KMS-11 (cell line): ENCODE measurements around the gene SAMD15.

ENCODE experiments used
- H2AFZ ChIP-seq: fragments of 200-600 bp; sonication (generic); 2 replicates; pipeline ENCODE4 v1.6.1; 2016; ENCODE audit warnings: antibody characterized with exemption, mixed run types, low read depth
- H3K27ac ChIP-seq: fragments of 200-600 bp; sonication (generic); 2 replicates; pipeline ENCODE4 v1.6.1; 2016; ENCODE audit warnings: mild to moderate bottlenecking, mixed run types
- H3K27me3 ChIP-seq: fragments of 200-600 bp; sonication (generic); 2 replicates; pipeline ENCODE4 v1.6.1; 2017; ENCODE audit warnings: mild to moderate bottlenecking, low read depth, mixed run types, moderate library complexity; ENCODE audit not compliant: insufficient read depth
- H3K36me3 ChIP-seq: fragments of 200-600 bp; sonication (generic); 2 replicates; pipeline ENCODE4 v1.6.1; 2017; ENCODE audit warnings: mild to moderate bottlenecking, mixed run types; ENCODE audit not compliant: insufficient read depth
- H3K4me1 ChIP-seq: fragments of 200-600 bp; sonication (generic); 2 replicates; pipeline ENCODE4 v1.6.1; 2016; ENCODE audit warnings: mild to moderate bottlenecking, low read depth, mixed run types; ENCODE audit not compliant: poor library complexity, severe bottlenecking
- H3K4me2 ChIP-seq: fragments of 200-600 bp; sonication (generic); 2 replicates; pipeline ENCODE4 v1.7.0; 2016; ENCODE audit warnings: mild to moderate bottlenecking, mixed run types
- H3K4me3 ChIP-seq: fragments of 200-600 bp; sonication (generic); IDR thresholded peaks from 2 replicates; pipeline ENCODE4 v1.6.1; 2017; ENCODE audit warnings: low read depth, low read length, mixed read lengths; ENCODE audit not compliant: insufficient read depth
- H3K79me2 ChIP-seq: fragments of 200-600 bp; sonication (generic); 2 replicates; pipeline ENCODE4 v1.6.1; 2016; ENCODE audit warnings: low read depth, mixed run types; ENCODE audit not compliant: insufficient read depth
- H3K9ac ChIP-seq: fragments of 200-600 bp; sonication (generic); 2 replicates; pipeline ENCODE4 v1.6.1; 2016; ENCODE audit warnings: mild to moderate bottlenecking, mixed run types
- H4K20me1 ChIP-seq: fragments of 200-600 bp; sonication (generic); 2 replicates; pipeline ENCODE4 v1.6.1; 2016; ENCODE audit warnings: mild to moderate bottlenecking, mixed run types; ENCODE audit not compliant: insufficient read depth
- CTCF ChIP-seq: fragments of 200-600 bp; sonication (generic); conservative IDR thresholded peaks from 2 replicates; pipeline ENCODE4 v1.6.1; 2017; ENCODE audit warnings: low read depth, mild to moderate bottlenecking, antibody characterized with exemption, low read length, moderate library complexity, mixed read lengths

The SAMD15 gene

GRCh38 chr14:77375973-77376770, 1.0 kb upstream of the SAMD15 start:
- no peaks in the 10 kb centered on the region for H3K36me3 ChIP-seq
- TF ChIP-seq CTCF = no peak
- peaks cover 12% of the 10 kb centered on the region for H3K4me1 ChIP-seq
- H3K9ac ChIP-seq = peak overlapping the region; percentile 73
- H3K27ac ChIP-seq = peak overlapping the region; percentile 58
- H3K4me3 ChIP-seq = no peak overlapping the region
- H4K20me1 ChIP-seq = no peaks in the 10 kb centered on the region
- peak overlapping the region; percentile 66 for H3K4me2 ChIP-seq
- H3K27me3 ChIP-seq = no peaks in the 10 kb centered on the region
- no peaks in the 10 kb centered on the region for H3K79me2 ChIP-seq
- peak overlapping the region; percentile 94 for H2AFZ ChIP-seq

GRCh38 chr14:77377502-77377844, 294 bp downstream of the SAMD15 start:
- H2AFZ ChIP-seq = peak overlapping the region; percentile 94
- H3K27me3 ChIP-seq = no peaks in the 10 kb centered on the region
- no peak overlapping the region; the same call in 1 of the 2 replicates for H3K9ac ChIP-seq
- H3K4me1 ChIP-seq = peaks cover 12% of the 10 kb centered on the region
- peak overlapping the region; percentile 58 for H3K27ac ChIP-seq
- H3K79me2 ChIP-seq = no peaks in the 10 kb centered on the region
- TF ChIP-seq CTCF = no peak
- peak overlapping the region; percentile 78 for H3K4me2 ChIP-seq
- H4K20me1 ChIP-seq = no peaks in the 10 kb centered on the region
- H3K36me3 ChIP-seq = no peaks in the 10 kb centered on the region
- H3K4me3 ChIP-seq = no peak overlapping the region

GRCh38 chr14:77378701-77379100, 1.5 kb downstream of the SAMD15 start:
- Histone ChIP-seq H3K4me3 (no peak overlapping the region), H3K9ac (no peak overlapping the region), H3K4me2 (no peak overlapping the region), H3K27ac (no peak overlapping the region), H4K20me1 (no peaks in the 10 kb centered on the region), H3K4me1 (peaks cover 12% of the 10 kb centered on the region), H3K36me3 (no peaks in the 10 kb centered on the region), H2AFZ (no peak overlapping the region), H3K79me2 (no peaks in the 10 kb centered on the region), H3K27me3 (no peaks in the 10 kb centered on the region)
- TF ChIP-seq CTCF = no peak

- H3K9ac ChIP-seq = no peak overlapping the region
- H3K4me1 ChIP-seq = no peaks in the 10 kb centered on the region
- TF ChIP-seq CTCF = no peak
- no peaks in the 10 kb centered on the region for H4K20me1 ChIP-seq
- H2AFZ ChIP-seq = no peak overlapping the region
- H3K27me3 ChIP-seq = no peaks in the 10 kb centered on the region
- no peak overlapping the region for H3K4me2 ChIP-seq
- H3K27ac ChIP-seq = no peak overlapping the region
- H3K36me3 ChIP-seq = no peaks in the 10 kb centered on the region
- H3K79me2 ChIP-seq = no peaks in the 10 kb centered on the region
- H3K4me3 ChIP-seq = no peak overlapping the region
These were observed 13.0 kb downstream of the SAMD15 start for GRCh38 chr14:77390188-77390587.
